Measurements from ENCODE around the gene LRRC74B. TPM values are rescaled to one million over a fixed set of nuclear protein-coding genes. Genes with fewer than 3 reads are reported as not detected.
"Not testable (repeated sequence)": the region's sequence is repeated elsewhere in the genome, so short reads cannot be mapped to it uniquely, and the experiment has no call there.

The LRRC74B gene
- total RNA-seq, 2 donors from 2014 or later = not detected

DNA sequence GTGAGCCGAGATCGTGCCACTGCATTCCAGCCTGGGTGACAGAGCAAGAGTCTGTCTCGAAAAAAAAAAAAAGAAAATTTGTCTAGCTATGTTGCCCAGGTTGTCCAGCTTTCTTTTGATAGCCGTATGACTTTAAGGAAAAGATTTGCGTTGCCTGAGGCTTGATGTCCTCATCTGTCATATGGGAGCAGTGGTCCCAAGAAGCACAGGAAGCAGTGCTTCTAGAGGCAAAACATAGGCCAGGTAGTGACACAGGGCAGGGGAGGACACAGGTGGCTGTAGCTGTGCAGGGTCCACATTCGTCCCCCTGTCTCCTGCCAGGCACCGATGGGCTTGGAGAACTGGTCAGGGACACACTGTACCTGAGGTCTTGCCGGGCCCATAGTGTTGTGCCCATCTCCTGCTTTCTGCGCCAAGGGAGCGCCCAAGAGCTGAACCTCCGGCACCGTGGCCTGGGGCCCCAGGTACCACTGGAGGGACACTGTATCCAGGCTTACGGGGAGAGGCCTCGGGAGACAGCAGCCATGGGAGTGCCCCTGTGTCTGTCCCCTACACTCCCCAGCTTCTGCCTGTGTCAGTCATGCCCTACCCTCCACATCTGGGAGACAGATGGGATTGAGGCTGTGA lies 1.4 kb downstream of the LRRC74B start:
- WGBS, 2 donors = 80 to 86% methylated on average over 12 to 14 of the region's 14 CpGs
- Histone ChIP-seq H3K4me3 (no peak overlapping the region), H3K27ac (no peak overlapping the region), H3K27me3 (no peaks in the 10 kb centered on the region), H3K36me3 (replicated peaks in 1 of 2; ENCODE audit: insufficient read depth in 1 of 2, low read depth in 2 of 2) (no peaks in the 10 kb centered on the region), H3K9me3 (no peaks in the 10 kb centered on the region), H3K4me1 (peaks cover 18% of the 10 kb centered on the region)
- ATAC-seq = no peak
- intact Hi-C loops (cut with DNase I) = no loop called here
- TF ChIP-seq POLR2A (IDR thresholded peaks at IDR 0.05) = no peak
- TF ChIP-seq, protein P1, sequence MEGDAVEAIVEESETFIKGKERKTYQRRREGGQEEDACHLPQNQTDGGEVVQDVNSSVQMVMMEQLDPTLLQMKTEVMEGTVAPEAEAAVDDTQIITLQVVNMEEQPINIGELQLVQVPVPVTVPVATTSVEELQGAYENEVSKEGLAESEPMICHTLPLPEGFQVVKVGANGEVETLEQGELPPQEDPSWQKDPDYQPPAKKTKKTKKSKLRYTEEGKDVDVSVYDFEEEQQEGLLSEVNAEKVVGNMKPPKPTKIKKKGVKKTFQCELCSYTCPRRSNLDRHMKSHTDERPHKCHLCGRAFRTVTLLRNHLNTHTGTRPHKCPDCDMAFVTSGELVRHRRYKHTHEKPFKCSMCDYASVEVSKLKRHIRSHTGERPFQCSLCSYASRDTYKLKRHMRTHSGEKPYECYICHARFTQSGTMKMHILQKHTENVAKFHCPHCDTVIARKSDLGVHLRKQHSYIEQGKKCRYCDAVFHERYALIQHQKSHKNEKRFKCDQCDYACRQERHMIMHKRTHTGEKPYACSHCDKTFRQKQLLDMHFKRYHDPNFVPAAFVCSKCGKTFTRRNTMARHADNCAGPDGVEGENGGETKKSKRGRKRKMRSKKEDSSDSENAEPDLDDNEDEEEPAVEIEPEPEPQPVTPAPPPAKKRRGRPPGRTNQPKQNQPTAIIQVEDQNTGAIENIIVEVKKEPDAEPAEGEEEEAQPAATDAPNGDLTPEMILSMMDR (IDR thresholded peaks at IDR 0.05) = no peak
- no peak for DNase-seq

DNA sequence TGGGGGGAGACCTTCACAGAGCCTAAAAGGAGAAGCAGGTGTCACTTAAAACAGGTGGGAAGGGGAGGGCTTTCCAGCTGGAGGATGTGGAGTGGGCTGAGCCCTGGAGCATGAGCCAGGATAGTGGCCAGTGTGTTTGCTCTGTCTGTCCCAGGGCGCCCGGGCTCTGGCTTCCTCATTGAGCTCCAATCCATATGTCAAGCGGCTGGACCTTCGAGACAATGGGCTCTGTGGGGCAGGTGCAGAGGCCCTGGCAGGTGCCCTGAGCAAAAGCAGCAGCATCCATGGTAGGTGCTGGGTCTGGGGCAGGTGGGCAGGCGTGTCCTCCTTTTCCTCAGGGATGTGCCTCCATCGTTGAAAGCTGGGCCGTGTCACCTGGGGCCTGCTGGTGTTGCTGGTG lies 2.0 kb downstream of the LRRC74B start:
- no peak for ATAC-seq
- Histone ChIP-seq H3K4me3 (no peak overlapping the region), H3K9me3 (no peaks in the 10 kb centered on the region), H3K27me3 (no peaks in the 10 kb centered on the region), H3K36me3 (replicated peaks in 1 of 2; ENCODE audit: insufficient read depth in 1 of 2, low read depth in 2 of 2) (no peaks in the 10 kb centered on the region), H3K27ac (no peak overlapping the region), H3K4me1 (peaks cover 18% of the 10 kb centered on the region)
- no peak for DNase-seq
- intact Hi-C loops (cut with DNase I) = no loop called here
- TF ChIP-seq, protein P1 (IDR thresholded peaks at IDR 0.05) = no peak
- TF ChIP-seq POLR2A (IDR thresholded peaks at IDR 0.05) = no peak
- WGBS, 2 donors = 73% methylated on average over 7 of the region's 7 CpGs; no CpG with 5 or more reads in 1 of the 2 donors

DNA sequence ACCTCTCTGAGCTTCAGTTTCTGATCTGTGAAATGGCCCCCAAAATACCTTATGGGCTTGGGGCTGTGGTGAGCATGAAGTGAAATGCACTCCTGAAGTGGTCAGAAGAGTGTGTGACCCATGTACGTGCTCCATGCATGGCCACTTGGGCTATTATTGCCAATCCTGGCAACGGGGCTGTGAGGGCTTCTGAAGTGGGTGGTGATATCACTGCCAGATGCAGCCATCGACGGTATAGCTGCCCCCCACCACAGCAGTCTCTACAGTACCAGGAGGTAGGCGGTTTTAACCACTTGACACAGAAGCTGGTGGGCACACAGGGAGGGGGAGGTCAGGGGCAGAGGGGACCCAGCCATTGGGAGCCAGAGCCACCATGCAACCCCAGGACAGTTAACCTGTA lies 2.7 kb downstream of the LRRC74B start:
- H3K4me3 ChIP-seq; ATAC-seq; H3K27me3 ChIP-seq; intact Hi-C loops (cut with DNase I); H3K36me3 ChIP-seq (replicated peaks in 1 of 2; ENCODE audit: insufficient read depth in 1 of 2, low read depth in 2 of 2); H3K27ac ChIP-seq; DNase-seq; H3K9me3 ChIP-seq: not testable (repeated sequence)
- WGBS, 2 donors = 64 to 82% methylated on average over 3 to 5 of the region's 5 CpGs
- peaks cover 18% of the 10 kb centered on the region for H3K4me1 ChIP-seq

DNA sequence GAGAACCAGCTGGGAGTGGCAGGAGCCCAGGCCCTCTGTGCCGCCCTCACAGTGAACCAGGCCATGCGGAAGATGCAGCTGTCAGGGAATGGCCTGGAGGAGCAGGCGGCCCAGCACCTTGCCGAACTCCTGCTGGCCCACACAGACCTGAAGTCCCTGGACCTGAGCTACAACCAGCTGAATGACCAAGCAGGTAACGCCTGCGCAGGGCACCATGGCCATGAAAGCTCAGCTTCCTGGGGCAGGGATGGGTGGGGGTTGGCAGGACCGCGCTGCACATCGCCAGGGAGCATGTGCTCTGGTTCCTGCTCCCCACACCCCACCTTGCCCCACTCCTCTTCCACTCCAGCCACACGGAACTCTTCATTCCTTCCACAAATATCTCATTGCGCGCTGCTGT lies 3.2 kb downstream of the LRRC74B start:
- H3K27me3 ChIP-seq; H3K27ac ChIP-seq; H3K4me3 ChIP-seq; H3K9me3 ChIP-seq; DNase-seq; ATAC-seq; intact Hi-C loops (cut with DNase I); H3K36me3 ChIP-seq (replicated peaks in 1 of 2; ENCODE audit: insufficient read depth in 1 of 2, low read depth in 2 of 2): not testable (repeated sequence)
- WGBS, 2 donors = 81% methylated on average over 3 of the region's 12 CpGs; no CpG with 5 or more reads in 1 of the 2 donors
- peaks cover 18% of the 10 kb centered on the region for H3K4me1 ChIP-seq

DNA sequence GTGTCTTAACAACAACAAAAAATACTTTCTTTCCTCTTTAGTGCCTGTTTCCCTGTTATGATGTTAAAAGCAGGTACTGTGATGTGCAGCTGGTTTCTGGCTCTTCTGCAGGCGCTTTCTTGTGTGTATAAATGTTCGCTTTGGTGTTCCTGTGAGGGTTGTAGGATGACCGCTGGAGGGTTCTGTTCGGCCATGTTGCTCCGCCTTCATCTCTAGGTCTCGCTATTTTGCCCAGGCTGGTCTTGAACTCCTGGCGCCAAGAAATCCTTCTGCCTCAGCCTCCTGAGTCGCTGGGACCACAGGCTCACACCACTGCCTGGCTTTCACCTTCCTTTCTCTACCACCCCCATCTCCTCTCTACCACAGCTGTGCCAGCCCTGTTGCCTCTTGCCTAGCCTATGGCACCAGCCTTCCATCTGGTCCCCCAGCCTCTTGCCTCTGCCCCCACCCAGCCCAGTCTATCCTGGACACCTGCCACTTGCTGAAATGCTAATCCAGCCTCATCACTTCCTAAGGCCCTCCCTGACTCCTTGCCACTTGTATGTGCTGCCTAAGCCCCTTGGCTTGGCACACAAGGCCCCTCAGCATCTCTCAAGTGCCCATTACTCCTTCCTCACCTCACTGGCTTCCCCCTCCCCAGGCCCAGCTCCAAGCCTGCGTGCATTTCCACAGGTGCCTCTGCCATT lies 5.5 kb downstream of the LRRC74B start:
- Histone ChIP-seq H3K4me1 (no peaks in the 10 kb centered on the region), H3K27me3 (no peaks in the 10 kb centered on the region), H3K9me3 (no peaks in the 10 kb centered on the region), H3K36me3 (replicated peaks in 1 of 2; ENCODE audit: insufficient read depth in 1 of 2, low read depth in 2 of 2) (no peaks in the 10 kb centered on the region), H3K4me3 (no peak overlapping the region), H3K27ac (no peak overlapping the region)
- WGBS, 2 donors = 72 to 78% methylated on average over 9 of the region's 9 CpGs
- TF ChIP-seq POLR2A (IDR thresholded peaks at IDR 0.05) = no peak
- TF ChIP-seq, protein P1 (IDR thresholded peaks at IDR 0.05) = no peak
- intact Hi-C loops (cut with DNase I) = no loop called here
- no peak for DNase-seq
- ATAC-seq = no peak
